ENCODE data around the gene RABEPK.
"Not testable (repeated sequence)": the region's sequence is repeated elsewhere in the genome, so short reads cannot be mapped to it uniquely, and the experiment has no call there.

RABEPK gene

DNA sequence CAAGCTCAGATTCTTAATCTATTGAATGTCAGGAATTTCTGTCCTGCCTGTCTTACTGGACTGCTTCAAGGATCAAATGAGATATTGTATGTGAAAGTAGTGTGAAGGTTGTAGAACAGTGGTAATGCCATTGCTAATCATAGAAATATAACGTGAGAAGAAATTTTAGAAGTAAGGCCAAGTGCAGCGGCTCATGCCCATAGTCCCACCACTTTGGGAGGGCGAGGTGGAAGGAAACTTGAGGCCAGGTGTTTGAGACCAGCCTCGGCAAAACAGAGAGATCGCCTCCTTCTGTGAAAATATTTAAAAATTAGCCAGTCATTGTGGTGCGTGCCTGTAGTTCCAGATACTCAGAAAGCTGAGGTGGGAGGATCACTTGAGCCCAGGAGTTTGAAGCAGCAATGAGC lies 45.9 kb downstream of the RABEPK start:
- no peak for DNase-seq (ENCODE audit: low read depth, low spot score)

DNA sequence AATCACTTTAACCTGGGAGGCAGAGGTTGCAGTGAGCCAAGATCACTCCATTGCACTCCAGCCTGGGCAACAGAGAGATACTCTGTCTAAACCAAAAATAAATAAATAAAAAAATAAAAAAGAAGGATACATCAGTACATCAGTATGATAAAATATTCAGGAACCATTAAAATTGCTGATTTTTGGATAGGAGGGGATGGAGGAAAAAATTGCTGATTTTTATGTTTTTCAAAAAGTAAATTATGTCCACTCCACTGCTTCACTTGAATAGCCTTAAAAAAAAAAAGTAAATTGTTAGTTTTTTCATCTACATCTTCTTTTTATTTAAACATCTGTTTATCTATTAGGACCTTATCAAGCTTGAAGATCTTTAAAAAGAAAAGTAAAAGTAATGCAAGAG lies 53.9 kb downstream of the RABEPK start:
- DNase-seq (ENCODE audit: low read depth, low spot score): no peak

DNA sequence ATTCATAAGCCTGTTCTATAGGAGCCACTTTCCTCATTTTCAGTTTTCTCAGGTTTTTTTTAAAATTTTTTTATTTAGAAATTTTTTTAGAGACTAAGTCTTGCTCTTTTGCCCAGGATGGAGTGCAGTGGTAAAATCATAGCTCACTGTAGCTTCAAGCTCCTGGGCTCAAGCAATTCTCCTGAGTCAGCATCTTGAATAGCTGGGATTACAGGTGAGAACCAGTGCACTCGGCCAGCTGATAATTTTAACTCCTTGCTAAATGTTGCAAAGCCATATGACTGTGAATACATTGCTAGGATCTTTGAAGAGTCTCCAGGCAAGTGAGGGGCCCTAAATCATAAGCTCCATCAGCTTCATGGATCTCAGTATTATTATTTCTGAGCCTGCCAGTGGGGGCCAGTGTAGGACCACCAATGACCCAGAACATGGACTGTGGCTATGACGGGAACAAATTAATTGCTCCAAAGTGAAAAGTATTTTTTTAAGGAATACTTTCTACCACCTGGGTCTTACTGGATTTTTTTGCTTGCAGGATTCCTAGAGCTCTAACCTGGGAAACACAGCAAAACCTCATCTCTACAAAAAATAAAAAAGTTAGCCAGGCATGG lies 55.5 kb downstream of the RABEPK start:
- DNase-seq (ENCODE audit: low read depth, low spot score): no peak

DNA sequence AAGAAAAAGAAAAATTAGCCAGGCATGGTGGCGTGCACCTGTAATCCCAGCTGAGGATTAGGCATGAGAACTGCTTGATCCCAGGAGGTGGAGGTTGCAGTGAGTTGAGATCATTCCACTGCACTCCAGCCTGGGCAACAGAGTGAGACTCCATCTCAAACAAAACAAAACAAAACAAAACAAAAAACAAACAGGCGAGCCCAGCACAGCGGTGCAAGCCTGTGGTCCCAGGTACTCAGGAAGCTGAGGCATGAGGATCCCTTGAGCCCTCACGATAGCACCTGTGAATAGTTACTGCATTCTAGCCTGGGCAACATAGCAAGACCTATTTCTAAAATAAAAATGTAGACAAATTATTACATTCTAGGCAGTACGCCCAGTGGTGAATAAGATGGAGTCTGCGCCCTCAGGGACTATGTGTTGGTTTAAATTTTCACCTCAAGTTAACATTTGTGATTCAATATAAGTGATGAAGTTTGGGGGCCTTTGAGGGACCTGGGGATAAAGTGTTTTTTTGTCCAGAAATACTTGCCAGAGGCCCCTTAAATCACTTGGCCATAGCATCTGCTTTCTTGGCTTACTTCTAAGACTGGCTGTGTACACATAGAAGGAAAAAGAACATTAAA lies 57.9 kb downstream of the RABEPK start:
- DNase-seq (ENCODE audit: low read depth, low spot score): no peak

DNA sequence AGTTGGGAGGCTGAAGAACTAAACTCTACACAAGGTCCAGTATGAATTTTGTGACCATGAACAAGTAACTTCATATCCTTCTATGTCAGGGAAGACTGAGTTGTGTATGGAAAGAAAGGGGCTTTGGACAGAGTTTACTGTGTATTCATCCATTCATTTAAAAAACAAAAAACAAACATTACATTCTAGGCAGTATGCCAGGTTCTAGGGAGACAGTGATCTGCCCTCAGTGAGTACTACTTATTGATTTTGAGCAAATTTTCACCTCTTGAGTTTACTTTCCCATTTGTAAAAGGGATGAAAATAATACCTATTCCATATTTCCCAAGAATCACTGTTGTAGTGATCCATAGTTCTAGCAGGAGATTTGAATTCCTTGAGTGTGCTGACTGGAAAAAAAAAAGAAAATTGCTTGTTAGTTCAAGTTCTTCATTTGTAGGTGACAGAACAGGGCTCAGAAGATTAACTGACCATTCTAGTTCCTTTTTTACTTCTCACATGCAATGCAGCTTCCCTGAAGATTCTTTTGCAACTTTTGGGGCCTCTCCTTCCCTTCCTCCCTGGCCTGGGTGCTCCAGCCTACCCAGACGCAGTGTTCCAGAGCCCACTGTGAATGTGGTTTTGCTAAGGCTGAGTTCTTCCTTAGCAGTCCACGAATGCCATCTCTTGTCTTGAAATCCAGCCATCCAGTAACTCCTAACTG lies 58.6 kb downstream of the RABEPK start:
- no peak for DNase-seq (ENCODE audit: low read depth, low spot score)

DNA sequence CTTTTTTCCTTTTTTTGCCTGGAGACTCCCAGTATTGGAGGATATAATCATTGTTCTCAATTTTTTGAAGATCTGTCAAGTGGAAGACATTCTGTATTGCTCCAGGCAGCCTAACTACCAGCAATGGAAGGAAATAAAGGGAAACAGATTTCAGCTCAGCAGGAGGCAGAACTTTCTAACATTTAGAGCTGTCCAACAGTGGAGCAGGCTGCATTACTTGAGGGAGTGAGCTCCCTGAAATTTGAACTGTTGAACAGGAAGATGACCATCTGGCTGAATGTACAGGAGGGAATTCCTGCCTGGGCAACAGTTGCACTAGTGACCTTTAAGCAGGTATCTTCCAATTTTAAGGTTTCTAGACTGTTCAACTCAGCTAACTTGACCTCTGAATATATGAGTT lies 60.2 kb downstream of the RABEPK start:
- no peak for DNase-seq (ENCODE audit: low read depth, low spot score)

DNA sequence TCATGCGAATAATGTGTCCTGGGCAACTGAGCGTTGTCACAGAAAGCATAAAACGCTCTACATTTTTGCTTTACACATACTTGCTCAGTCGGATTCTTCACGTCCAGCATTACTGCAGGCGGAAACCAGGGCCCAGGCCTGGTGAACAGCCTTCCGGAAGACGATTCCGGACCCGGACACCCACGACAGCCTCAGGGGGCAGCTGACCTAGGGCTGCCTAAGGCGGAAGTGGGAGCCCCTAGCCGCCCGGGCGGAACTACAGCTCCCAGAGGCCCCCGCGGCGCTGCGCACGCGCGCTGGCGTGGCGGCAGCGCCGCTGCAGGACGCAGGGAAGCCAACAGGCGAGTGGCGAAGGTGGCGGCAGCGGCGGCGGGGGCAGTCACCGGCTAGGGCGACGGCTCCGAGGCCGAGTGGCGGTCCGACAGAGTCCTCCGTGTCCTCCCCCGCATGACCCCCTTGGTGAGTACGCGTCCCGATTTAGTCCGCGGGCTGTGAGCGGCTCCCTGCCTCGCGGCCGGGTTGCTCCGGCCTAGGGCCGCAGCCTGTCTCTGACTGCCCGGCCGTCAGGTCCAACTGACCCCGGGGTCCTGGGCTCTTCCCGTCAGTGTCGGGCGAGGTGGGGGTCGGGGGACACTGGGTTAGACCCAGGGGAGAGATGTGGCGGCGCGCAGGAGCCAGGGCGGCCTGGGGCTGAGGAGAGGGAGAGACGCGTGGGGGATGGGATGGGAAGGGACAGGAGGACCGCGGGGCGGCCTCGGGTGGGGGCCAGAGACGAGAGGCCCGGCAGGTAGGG lies 61.4 kb downstream of the RABEPK start, which contains the start of gene GAPVD1:
TSS of gene GAPVD1 (plus strand) at position 326 of the 793 bp plus-strand sequence. CDS start 37,096 bp downstream, outside the sequence.
- peak; percentile 98 for DNase-seq (ENCODE audit: low read depth, low spot score)

DNA sequence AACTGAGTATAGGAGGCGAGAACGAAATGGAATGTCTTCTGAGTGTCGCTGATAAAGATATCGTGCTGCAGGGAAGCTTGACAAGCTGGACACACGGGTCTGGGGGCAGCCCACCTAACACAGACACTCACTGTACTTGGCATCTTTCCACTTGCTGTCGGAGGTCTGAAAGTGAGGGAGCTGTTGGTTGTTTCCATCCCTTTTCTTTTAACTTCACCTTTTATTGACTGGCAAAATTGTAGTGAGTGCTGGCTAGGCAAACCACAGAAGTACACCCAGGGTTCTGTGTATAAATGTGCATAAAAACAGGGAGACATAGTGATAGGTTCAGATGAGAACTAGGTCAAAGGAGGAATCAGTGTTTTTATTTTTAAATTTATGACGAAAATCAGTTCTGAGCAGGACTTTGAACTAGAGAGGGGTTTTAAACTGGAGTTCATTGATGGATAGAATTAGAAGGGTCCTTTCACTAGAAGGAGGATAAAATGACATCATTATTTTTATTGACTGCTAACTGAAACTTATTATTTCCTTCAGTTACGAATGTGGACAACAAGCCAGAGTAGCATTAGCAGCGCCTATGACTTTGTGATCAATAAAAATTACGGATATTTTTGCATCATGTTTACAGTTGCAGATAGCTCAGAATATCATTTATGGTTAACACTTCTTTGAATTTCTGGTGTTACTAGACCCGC lies 62.1 kb downstream of the RABEPK start:
- no peak for DNase-seq (ENCODE audit: low read depth, low spot score)

DNA sequence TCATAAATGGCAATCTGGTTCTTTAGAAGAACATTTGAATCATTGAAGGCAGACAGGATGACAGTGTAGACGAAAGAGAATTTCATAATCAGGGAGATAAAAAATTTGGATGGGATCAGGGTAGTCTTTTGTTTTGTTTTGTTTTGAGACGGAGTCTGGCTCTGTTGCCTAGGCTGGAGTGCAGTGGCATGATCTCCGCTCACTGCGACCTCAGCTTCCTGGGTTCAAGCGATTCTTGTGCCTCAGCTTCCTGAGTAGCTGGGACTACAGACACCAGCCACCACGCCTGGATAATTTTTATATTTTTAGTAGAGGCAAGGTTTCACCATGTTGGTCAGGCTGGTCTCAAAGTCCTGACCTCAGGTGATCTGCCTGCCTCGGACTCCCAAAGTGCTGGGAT lies 63.7 kb downstream of the RABEPK start:
- not testable (repeated sequence) for DNase-seq (ENCODE audit: low read depth, low spot score)

DNA sequence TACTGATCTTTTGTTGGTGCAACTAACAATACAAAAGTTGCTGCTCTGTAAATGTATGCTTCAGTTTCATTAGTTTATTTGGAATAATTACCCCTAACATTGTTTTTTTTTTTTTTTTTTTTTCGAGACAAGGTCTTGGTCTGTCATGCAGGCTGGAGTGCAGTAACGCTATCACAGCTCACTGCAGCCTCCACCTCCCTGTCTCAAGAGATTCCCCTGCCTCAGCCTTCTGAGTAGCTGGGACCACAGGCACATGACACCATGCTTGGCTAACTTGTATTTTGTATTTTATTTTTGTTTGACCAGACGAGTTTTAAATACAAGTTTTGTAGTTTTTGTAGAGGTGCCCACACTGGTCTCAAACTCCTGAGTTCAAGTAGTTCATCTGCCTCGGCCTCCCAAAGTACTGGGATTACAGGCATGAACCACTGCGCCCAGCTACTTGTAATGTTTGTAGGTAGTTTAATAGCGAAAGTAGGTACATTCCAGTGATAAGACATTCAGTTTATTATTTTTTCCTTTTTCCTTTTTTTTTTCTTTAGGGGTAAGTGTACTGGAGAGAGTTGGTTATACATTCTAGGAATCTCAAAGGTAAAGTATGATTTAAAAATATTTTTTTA lies 68.2 kb downstream of the RABEPK start:
- DNase-seq (ENCODE audit: low read depth, low spot score): no peak

DNA sequence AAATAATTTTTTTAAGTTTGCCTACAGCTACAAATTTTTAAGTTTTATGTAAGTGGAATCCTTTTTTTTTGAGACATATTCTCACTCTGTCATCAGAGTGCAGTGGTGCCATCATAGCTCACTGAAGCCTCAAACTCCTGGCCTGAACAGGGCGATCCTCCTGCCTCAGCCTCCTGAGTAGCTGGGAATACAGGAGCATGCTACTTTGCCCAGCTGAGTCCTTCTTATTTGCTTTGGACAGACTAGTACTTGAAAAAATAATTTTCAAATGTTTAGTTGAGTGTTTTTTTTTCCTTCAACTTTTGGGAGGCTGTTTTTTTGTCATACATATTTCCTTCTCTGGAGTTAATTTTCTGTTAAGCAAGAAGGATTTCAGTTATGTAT lies 68.7 kb downstream of the RABEPK start:
- no peak for DNase-seq (ENCODE audit: low read depth, low spot score)

DNA sequence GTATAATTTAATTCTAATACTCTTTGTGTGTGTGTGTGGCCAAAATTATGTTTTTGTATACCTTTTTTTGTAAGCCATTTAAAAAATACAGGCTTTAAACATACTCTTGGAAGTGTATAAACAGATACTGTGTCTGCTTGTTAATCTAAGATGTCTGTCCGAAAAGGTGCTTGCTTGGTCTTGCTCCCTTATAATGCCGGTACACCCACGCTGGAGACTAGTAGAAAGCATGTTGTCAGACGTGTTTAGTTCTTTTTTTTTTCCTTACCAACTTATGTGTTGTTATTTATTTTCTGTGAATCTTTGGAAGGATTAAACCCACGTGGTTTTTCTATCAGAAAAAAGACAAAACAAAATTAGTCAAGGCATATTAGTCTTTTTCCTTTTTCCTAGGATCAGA lies 70.7 kb downstream of the RABEPK start:
- no peak for DNase-seq (ENCODE audit: low read depth, low spot score)

DNA sequence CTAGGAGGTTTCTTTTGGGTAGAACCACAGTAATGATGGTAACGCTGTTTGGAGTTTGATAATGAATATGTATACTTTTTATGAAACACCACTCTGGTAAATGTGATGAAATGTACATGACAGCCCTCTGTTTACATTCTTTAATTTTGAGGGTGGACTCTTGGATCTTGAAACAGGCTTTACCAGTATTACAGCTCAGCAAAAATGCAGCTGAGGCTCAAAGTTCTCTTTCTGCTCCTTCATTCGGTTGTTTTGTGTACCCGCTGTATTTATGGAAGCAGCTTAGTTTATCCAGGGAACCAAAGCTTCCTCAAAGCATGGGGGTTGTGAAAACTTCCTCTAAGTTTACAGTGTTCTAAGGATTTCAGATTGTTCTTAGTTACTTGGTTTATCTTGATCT lies 72.4 kb downstream of the RABEPK start:
- peak; percentile 11 for DNase-seq (ENCODE audit: low read depth, low spot score)

DNA sequence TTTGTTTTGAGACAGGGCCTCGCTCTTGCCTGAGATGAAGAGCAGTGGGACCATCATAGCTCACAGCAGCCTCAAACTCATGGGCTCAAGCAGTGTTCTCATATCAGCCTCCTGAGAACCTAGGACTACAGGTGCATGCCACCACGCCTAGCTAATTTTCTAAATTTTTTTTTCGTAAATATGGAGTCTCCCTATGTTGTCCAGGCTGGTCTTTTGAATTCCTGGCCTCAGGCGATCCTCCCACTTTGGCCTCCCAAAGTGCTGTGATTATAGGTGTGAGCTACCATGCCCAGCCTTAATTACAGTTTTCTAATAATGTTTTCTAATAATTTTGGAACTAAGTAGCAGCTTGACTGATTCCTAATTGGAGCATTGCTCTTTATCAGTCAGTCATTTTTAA lies 76.4 kb downstream of the RABEPK start:
- no peak for DNase-seq (ENCODE audit: low read depth, low spot score)

DNA sequence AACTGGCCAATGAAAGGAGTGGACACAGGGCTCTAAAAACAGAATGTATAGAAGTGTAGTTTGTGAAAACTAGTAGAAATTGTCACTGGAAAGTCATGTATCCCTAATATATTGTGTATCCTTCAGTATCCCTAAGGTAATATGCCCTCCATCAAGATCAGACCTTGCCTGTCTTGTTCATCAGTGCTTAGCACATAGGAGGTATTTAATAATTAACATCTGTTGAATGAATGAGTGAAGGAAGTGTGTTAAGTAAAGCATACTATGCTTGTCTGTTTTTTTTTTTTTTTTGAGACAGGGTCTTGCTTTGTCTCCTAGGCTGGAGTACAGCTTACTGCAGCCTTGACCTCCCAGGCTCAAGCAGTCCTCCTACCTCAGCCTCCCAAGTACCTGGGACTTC lies 77.1 kb downstream of the RABEPK start:
- no peak for DNase-seq (ENCODE audit: low read depth, low spot score)

DNA sequence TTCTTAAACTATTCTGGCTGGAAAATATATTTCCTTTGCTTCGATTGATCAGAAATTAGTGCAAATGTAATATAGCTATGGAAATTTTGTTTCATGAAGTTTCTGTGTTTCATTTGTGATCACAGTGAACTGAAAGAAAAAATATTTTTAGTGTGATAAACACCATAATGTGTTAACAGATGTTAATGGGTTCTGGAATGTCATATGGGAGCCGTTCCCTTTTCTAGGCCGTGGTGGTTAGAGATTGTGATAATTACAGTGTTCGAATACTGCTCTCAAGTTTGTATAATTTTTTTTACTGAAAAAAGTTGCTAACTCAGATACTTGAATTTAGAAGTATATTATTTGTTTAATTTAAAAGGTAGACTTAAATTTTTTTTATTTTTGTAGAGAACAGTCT lies 80.6 kb downstream of the RABEPK start:
- no peak for DNase-seq (ENCODE audit: low read depth, low spot score)
